H1 (cell line): Measurements from ENCODE around the gene IRF7. TPM values are rescaled to one million over a fixed set of nuclear protein-coding genes. Genes with fewer than 3 reads are reported as not detected.

Experiments
- CTCF ChIA-PET: fragments of 300-600 bp; sonication (Branson Sonifier 250); formaldehyde crosslinking; loops from one replicate; lab custom pipeline; 2021; ENCODE audit not compliant: partially characterized antibody; lab: Charles Lee
- POLR2A ChIA-PET: fragments of 300-600 bp; sonication (Branson Sonifier 250); formaldehyde crosslinking; loops from one replicate; lab custom pipeline; 2021; ENCODE audit warnings: inconsistent platforms; ENCODE audit not compliant: partially characterized antibody; lab: Charles Lee
- DNase-seq, 2 experiments: peaks; one replicate each; pipeline versions ENCODE4 v3.0.0 to v3.0.0-alpha.2; 2010 to 2022; ENCODE audit warnings: low spot score in 2 of 2, low read depth in 1 of 2, mixed read lengths in 1 of 2
- FAIRE-seq: peaks from 2 replicates; lab custom pipeline; 2011; peaks lifted over from hg19 to GRCh38; lab: Jason Lieb, UNC
- H2AFZ ChIP-seq: 2 replicates; pipeline ENCODE4 v1.8.1; 2012; ENCODE audit warnings: low read length, inconsistent platforms
- H2AK5ac ChIP-seq: 2 replicates; pipeline ENCODE4 v1.6.1; 2013; ENCODE audit warnings: low read depth, low read length
- H2BK120ac ChIP-seq: replicated peaks from 2 replicates; pipeline ENCODE3; 2013; ENCODE audit warnings: low read depth, low read length, inconsistent platforms
- H2BK12ac ChIP-seq: 2 replicates; pipeline ENCODE4 v1.6.1; 2013; ENCODE audit warnings: low read depth, low read length
- H2BK15ac ChIP-seq: 2 replicates; pipeline ENCODE4 v1.6.1; 2013; ENCODE audit warnings: low read length
- H2BK20ac ChIP-seq: 2 replicates; pipeline ENCODE4 v1.6.1; 2013; ENCODE audit warnings: low read length
- H2BK5ac ChIP-seq: 2 replicates; pipeline ENCODE4 v1.6.1; 2013; ENCODE audit warnings: low read depth, low read length
- H3K14ac ChIP-seq: 2 replicates; pipeline ENCODE4 v1.6.1; 2013; ENCODE audit warnings: inconsistent platforms; ENCODE audit not compliant: insufficient read length
- H3K18ac ChIP-seq: 2 replicates; pipeline ENCODE4 v1.6.1; 2013; ENCODE audit warnings: low read length; ENCODE audit errors: extremely low read depth
- H3K23ac ChIP-seq: 2 replicates; pipeline ENCODE4 v1.6.1; 2013; ENCODE audit warnings: inconsistent platforms; ENCODE audit not compliant: insufficient read length
- H3K23me2 ChIP-seq: 2 replicates; pipeline ENCODE4 v1.6.1; 2013; ENCODE audit warnings: low read depth, low read length
- H3K27ac ChIP-seq: 2 replicates; pipeline ENCODE4 v1.6.1; 2011; ENCODE audit warnings: low read depth, low read length, inconsistent platforms
- H3K27me3 ChIP-seq, 4 experiments: replicated peaks in 1 of 4; 1 replicate in 1 of 4; 2 replicates in 3 of 4; pipeline versions ENCODE4 v1.6.1 to v1.8.1; 2011 to 2013; ENCODE audit warnings: low read length in 3 of 4, mild to moderate bottlenecking in 3 of 4, inconsistent platforms in 2 of 4, mixed read lengths in 2 of 4, moderate library complexity in 1 of 4; ENCODE audit not compliant: control insufficient read depth in 3 of 4, insufficient read depth in 3 of 4; ENCODE audit errors: extremely low read depth in 1 of 4
- H3K36me3 ChIP-seq, 4 experiments: 2 replicates each; pipeline versions ENCODE4 v1.6.1 to v1.8.1; 2011 to 2013; ENCODE audit warnings: mild to moderate bottlenecking in 4 of 4, low read length in 3 of 4, moderate library complexity in 2 of 4, control low read depth in 1 of 4, inconsistent platforms in 1 of 4; ENCODE audit not compliant: insufficient read depth in 4 of 4, control insufficient read depth in 2 of 4
- H3K4ac ChIP-seq: replicated peaks from 2 replicates; pipeline ENCODE3; 2013; ENCODE audit warnings: low read length, low read depth, mixed read lengths, inconsistent platforms; ENCODE audit not compliant: insufficient read length
- H3K4me1 ChIP-seq, 4 experiments: replicated peaks in 1 of 4; 1 replicate in 1 of 4; 2 replicates in 3 of 4; pipeline versions ENCODE4 v1.6.1 to v1.8.1; 2011 to 2013; ENCODE audit warnings: low read length in 3 of 4, inconsistent platforms in 2 of 4, mixed read lengths in 1 of 4; ENCODE audit not compliant: insufficient read depth in 4 of 4, control insufficient read depth in 3 of 4
- H3K4me2 ChIP-seq, 2 experiments: 2 replicates each; pipeline versions ENCODE4 v1.6.1 to v1.8.1; 2011 to 2013; ENCODE audit warnings: low read depth in 2 of 2, low read length in 2 of 2, control low read depth in 1 of 2, inconsistent platforms in 1 of 2, mild to moderate bottlenecking in 1 of 2; ENCODE audit not compliant: insufficient read depth in 1 of 2
- H3K4me3 ChIP-seq, 4 experiments: fragments of 200-600, 300-600 bp in 1 of 4; sonication (generic), shearing (Covaris generic), sonication (Bioruptor Twin) in 1 of 4; 2 replicates each; pipeline versions ENCODE4 v1.5.1 to v1.8.1; 2011 to 2016; ENCODE audit warnings: low read length in 4 of 4, low read depth in 3 of 4, control low read depth in 2 of 4, inconsistent platforms in 2 of 4, mild to moderate bottlenecking in 2 of 4, mixed read lengths in 1 of 4, moderate library complexity in 1 of 4; ENCODE audit not compliant: insufficient read depth in 2 of 4; ENCODE audit errors: extremely low read depth in 1 of 4
- H3K56ac ChIP-seq: replicated peaks from 2 replicates; pipeline ENCODE3; 2013; ENCODE audit warnings: low read depth, mild to moderate bottlenecking, mixed read lengths, low read length, inconsistent platforms; ENCODE audit not compliant: insufficient read length
- H3K79me1 ChIP-seq: 2 replicates; pipeline ENCODE4 v1.6.1; 2013; ENCODE audit warnings: low read depth, low read length, control low read depth
- H3K79me2 ChIP-seq, 2 experiments: 2 replicates each; pipeline versions ENCODE4 v1.6.1 to v1.8.1; 2012 to 2013; ENCODE audit warnings: low read length in 2 of 2, mild to moderate bottlenecking in 2 of 2, inconsistent platforms in 1 of 2; ENCODE audit not compliant: insufficient read depth in 2 of 2, control insufficient read depth in 1 of 2
- H3K9ac ChIP-seq, 4 experiments: replicated peaks in 1 of 4; 1 replicate in 1 of 4; 2 replicates in 3 of 4; pipeline versions ENCODE4 v1.6.1 to v1.8.1; 2011 to 2013; ENCODE audit warnings: low read depth in 3 of 4, low read length in 3 of 4, control low read depth in 2 of 4, mild to moderate bottlenecking in 2 of 4, moderate library complexity in 2 of 4, inconsistent platforms in 1 of 4; ENCODE audit errors: extremely low read depth in 1 of 4
- H3K9me3 ChIP-seq, 2 experiments: 2 replicates each; pipeline versions ENCODE4 v1.6.1 to v1.8.1; 2012 to 2013; ENCODE audit warnings: mild to moderate bottlenecking in 2 of 2, moderate library complexity in 2 of 2, control low read depth in 1 of 2, inconsistent platforms in 1 of 2, low read depth in 1 of 2, low read length in 1 of 2, mixed read lengths in 1 of 2; ENCODE audit not compliant: insufficient read depth in 2 of 2
- H4K20me1 ChIP-seq, 2 experiments: replicated peaks in 1 of 2; 2 replicates each; pipeline versions ENCODE3 to v1.8.1; 2011 to 2013; ENCODE audit warnings: inconsistent platforms in 2 of 2, low read length in 2 of 2, mild to moderate bottlenecking in 1 of 2; ENCODE audit not compliant: insufficient read depth in 2 of 2, control insufficient read depth in 1 of 2
- H4K5ac ChIP-seq: 2 replicates; pipeline ENCODE4 v1.6.1; 2013; ENCODE audit warnings: low read length, low read depth, mixed read lengths, inconsistent platforms; ENCODE audit not compliant: insufficient read length
- H4K8ac ChIP-seq: 2 replicates; pipeline ENCODE4 v1.8.0; 2013; ENCODE audit warnings: mild to moderate bottlenecking, moderate library complexity, low read length, inconsistent platforms; ENCODE audit not compliant: insufficient read depth; ENCODE audit errors: extremely low read depth
- H4K91ac ChIP-seq: replicated peaks from 2 replicates; pipeline ENCODE3; 2013; ENCODE audit warnings: low read length, mixed read lengths, inconsistent platforms; ENCODE audit not compliant: insufficient read length
- ASH2L ChIP-seq: fragments of 200-600, 300-600 bp; sonication (generic); IDR thresholded peaks from one replicate; pipeline ENCODE4 v1.7.1; 2017; ENCODE audit warnings: low read length
- POU5F1 ChIP-seq: IDR thresholded peaks from 2 replicates; pipeline ENCODE4 v1.6.1; 2011; ENCODE audit warnings: low read depth, mild to moderate bottlenecking, low read length, moderate library complexity
- SUZ12 ChIP-seq: fragments of 200-600 bp; sonication (generic); IDR thresholded peaks from 2 replicates; pipeline ENCODE4 v1.6.1; 2012; ENCODE audit warnings: mild to moderate bottlenecking, inconsistent platforms, low read length, moderate library complexity, mixed read lengths
- WGBS, 2 experiments: shearing (Covaris generic) in 1 of 2; methylation state at CpG; one replicate each; pipeline versions ENCODE4 v1.1.6 to v1.1.7; 2013 to 2015; ENCODE audit warnings: low lambda C conversion rate in 2 of 2, mixed read lengths in 2 of 2, inconsistent platforms in 1 of 2, low coverage in 1 of 2, missing lambda C conversion rate in 1 of 2; ENCODE audit not compliant: insufficient replicate concordance in 2 of 2, insufficient coverage in 1 of 2, insufficient read length in 1 of 2; ENCODE audit errors: extremely low coverage in 1 of 2, missing lambda C conversion rate in 1 of 2; 5-methylcytosine and 5-hydroxymethylcytosine counted together
- polyA plus RNA-seq, 7 experiments: library from polyadenylated mRNA; depleted of rRNA in 3 of 7; stranded (reverse) in 5 of 7; unstranded in 2 of 7; fragments of >200 nt in 5 of 7; fragments of 200-250 nt in 2 of 7; gene quantifications; 1 replicate in 5 of 7; 2 replicates in 1 of 7; 4 replicates in 1 of 7; pipeline versions ENCODE4 v1.2.1 to v1.2.3, GENCODE V29; 2011 to 2013; ENCODE audit warnings: missing spikeins in 2 of 7, mixed read lengths in 2 of 7
- total RNA-seq: library from RNA; stranded (reverse); fragmentation: NEBNext Ultra II Directional; extraction: Animal tissue kit (Norgen Biotek cat#: 25700); gene quantifications from 2 replicates; pipeline ENCODE4 v1.2.1, GENCODE V29; 2021

The IRF7 gene
- total and polyA plus RNA-seq, 2 of the 8 experiments (the other 6 are each of a cell fraction or from before 2014, with no cell fraction given) = 9.1 to 9.6 TPM

- no peak overlapping the region for H2BK12ac ChIP-seq
- peaks cover 8 to 17% (median 13%) of the 10 kb centered on the region in 4 experiments for H3K27me3 ChIP-seq
- DNase-seq (no peak), FAIRE-seq (no peak)
- H3K4me1 ChIP-seq = peaks cover 6 to 26% (median 16%) of the 10 kb centered on the region in 4 experiments
- no peak overlapping the region for H4K8ac ChIP-seq
- no peak overlapping the region; the same call in 1 of the 2 replicates for H2BK15ac ChIP-seq
- H3K4ac ChIP-seq = no peak overlapping the region
- H3K4me2 ChIP-seq = peak overlapping the region; percentile 83 to 99
- H4K5ac ChIP-seq = no peak overlapping the region
- no peak overlapping the region for H3K23ac ChIP-seq
- peak overlapping the region; percentile 74 for H4K91ac ChIP-seq
- H3K79me1 ChIP-seq = peaks cover 12% of the 10 kb centered on the region
- H2BK120ac ChIP-seq = no peak overlapping the region
- peaks cover 15% of the 10 kb centered on the region for H3K23me2 ChIP-seq
- no peak overlapping the region for H3K27ac ChIP-seq
- H3K14ac ChIP-seq = peak overlapping the region; percentile 53
- WGBS, 2 experiments = 19% methylated on average over 20 of the region's 25 CpGs; no CpG with 5 or more reads in 1 of the 2 experiments
- no peak overlapping the region for H2BK20ac ChIP-seq
- peaks cover 30 to 31% of the 10 kb centered on the region in 2 experiments for H3K79me2 ChIP-seq
- no peaks in the 10 kb centered on the region for H3K36me3 ChIP-seq
- H2BK5ac ChIP-seq = no peak overlapping the region
- POLR2A ChIA-PET = interaction anchor here (0.8 to 2.1 kb wide), 6 partner anchors 15 to 62 kb away, joined by 3 to 12 read pairs (median 4); partner anchors contain the start of genes DRD4, LMNTD2, LRRC56 and RASSF7
- H4K20me1 ChIP-seq = peaks cover 22 to 28% of the 10 kb centered on the region in 2 experiments
- no peak for TF ChIP-seq ASH2L
- peak; percentile 60 for TF ChIP-seq SUZ12
- TF ChIP-seq POU5F1 = no peak
- TF ChIP-seq, all 59 proteins: peak for 1
- no peak overlapping the region; a peak in 1 of 7 replicates for H3K9ac ChIP-seq
- H3K4me3 ChIP-seq = peak overlapping the region; percentile 44 to 72 (median 57)
- H2AFZ ChIP-seq = no peak overlapping the region
- peak overlapping the region; percentile 46 for H3K56ac ChIP-seq
- 0 out of 2 replicates have a peak overlapping the region, but pooled peaks have one; percentile 40 for H2AK5ac ChIP-seq
- H3K9me3 ChIP-seq = no peaks in the 10 kb centered on the region
- no peak overlapping the region; the same call in 1 of the 2 replicates for H3K18ac ChIP-seq
- CTCF ChIA-PET = interaction anchor here (0.6 to 2.1 kb wide), 6 partner anchors 9 to 993 kb away, joined by 3 to 7 read pairs (median 5); no protein-coding TSS in a partner anchor
Measured at GRCh38 chr11:574632-575312, 41.0 kb downstream of the IRF7 start.
